ENCODE results near the gene SLC22A17. TPM values are rescaled to one million over a fixed set of nuclear protein-coding genes. Genes with fewer than 3 reads are reported as not detected.

Gene SLC22A17
- polyA plus RNA-seq, 1 donor (not counting 4 experiments of a cell fraction or from before 2014, with no cell fraction given), result 0.76 TPM

- TF ChIP-seq CTCF (optimal IDR thresholded peaks at IDR 0.05 in 1 of 3, IDR thresholded peaks at IDR 0.05 in 1 of 3, conservative IDR thresholded peaks at IDR 0.05 in 1 of 3; ENCODE audit: extremely low read depth in 1 of 3, insufficient read depth in 2 of 3, low read length in 3 of 3) (no peak), EZH2 (IDR thresholded peaks at IDR 0.05; ENCODE audit: low read length) (no peak)
- Histone ChIP-seq H3K9ac (ENCODE audit: control insufficient read depth, extremely low read depth, insufficient read depth, low read length) (no peak overlapping the region), H3K9me1 (ENCODE audit: control insufficient read depth, extremely low read depth, insufficient read depth, low read length) (no peaks in the 10 kb centered on the region), H3K27ac (ENCODE audit: control insufficient read depth, insufficient read depth, low read length) (no peak overlapping the region), H3K9me3 (ENCODE audit: control insufficient read depth, low read depth, low read length) (no peaks in the 10 kb centered on the region), H4K20me1 (ENCODE audit: control insufficient read depth, extremely low read depth, insufficient read depth, low read length) (no peaks in the 10 kb centered on the region), H3K4me1 (ENCODE audit: control insufficient read depth, extremely low read depth, insufficient read depth, low read length) (peaks cover 3% of the 10 kb centered on the region), H2AFZ (ENCODE audit: control insufficient read depth, low read length) (no peak overlapping the region), H3K79me2 (ENCODE audit: control insufficient read depth, insufficient read depth, low read length) (no peaks in the 10 kb centered on the region), H3K36me3 (ENCODE audit: control insufficient read depth in 2 of 2, extremely low read depth in 1 of 2, insufficient read depth in 2 of 2, low read length in 2 of 2) (no peaks in the 10 kb centered on the region), H3K27me3 (ENCODE audit: control insufficient read depth, extremely low read depth, insufficient read depth, low read length) (peaks cover 16% of the 10 kb centered on the region), H3K4me2 (ENCODE audit: control insufficient read depth, extremely low read depth, insufficient read depth, low read depth, low read length) (no peak overlapping the region), H3K4me3 (ENCODE audit: control insufficient read depth in 2 of 3, extremely low read depth in 1 of 3, insufficient read depth in 2 of 3, low read depth in 1 of 3, low read length in 3 of 3) (no peak overlapping the region)
- dilution Hi-C loops (cut with MboI; ENCODE audit: extremely low pct_ligation_motif_present, low sequenced_read_pairs), result no loop called here
- no peak for DNase-seq (ENCODE audit: low read depth, low spot score)
- no peak for FAIRE-seq
Measured at GRCh38 chr14:23347406-23348296, 5.0 kb downstream of the SLC22A17 start.

DNA sequence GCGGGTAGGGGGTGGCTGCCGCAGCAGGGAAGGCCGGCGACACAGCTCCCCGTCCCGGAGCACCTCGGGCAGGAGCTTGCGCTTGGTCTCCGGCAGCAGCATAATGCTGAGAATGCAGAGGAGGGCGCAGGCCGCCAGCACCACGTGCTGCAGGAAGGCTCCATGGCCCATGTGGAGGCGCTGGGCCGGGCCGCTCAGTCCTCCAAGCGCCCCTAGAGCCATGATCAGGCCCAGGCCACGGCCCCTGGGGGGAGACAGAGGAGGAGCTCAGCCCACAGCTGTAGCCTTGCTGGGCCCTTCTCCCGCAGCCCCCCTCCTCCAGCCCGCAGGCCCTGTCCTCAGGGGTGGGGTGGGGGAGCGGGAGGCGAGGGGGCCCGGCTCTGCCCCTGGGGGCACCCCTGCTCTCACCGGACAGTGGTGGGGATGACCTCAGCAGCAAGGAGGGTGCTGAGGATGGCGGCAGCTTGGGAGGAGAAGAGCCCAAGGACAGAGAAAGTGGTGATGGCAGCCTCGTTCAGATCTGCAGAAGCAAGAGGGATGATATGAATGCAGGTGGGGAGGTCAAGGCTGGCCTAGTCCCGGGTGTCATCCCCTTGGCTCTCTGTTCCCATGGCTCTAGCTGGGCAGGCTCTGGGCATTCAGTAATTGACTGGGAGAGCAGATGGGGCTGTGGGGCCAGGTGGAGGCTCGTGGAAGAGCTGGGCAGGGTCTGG is 5.8 kb downstream of the SLC22A17 start:
- Histone ChIP-seq H3K4me2 (ENCODE audit: control insufficient read depth, extremely low read depth, insufficient read depth, low read depth, low read length) (no peak overlapping the region), H3K36me3 (ENCODE audit: control insufficient read depth in 2 of 2, extremely low read depth in 1 of 2, insufficient read depth in 2 of 2, low read length in 2 of 2) (no peaks in the 10 kb centered on the region), H3K4me3 (ENCODE audit: control insufficient read depth in 2 of 3, extremely low read depth in 1 of 3, insufficient read depth in 2 of 3, low read depth in 1 of 3, low read length in 3 of 3) (no peak overlapping the region), H3K27me3 (ENCODE audit: control insufficient read depth, extremely low read depth, insufficient read depth, low read length) (peaks cover 13% of the 10 kb centered on the region), H4K20me1 (ENCODE audit: control insufficient read depth, extremely low read depth, insufficient read depth, low read length) (no peaks in the 10 kb centered on the region), H2AFZ (ENCODE audit: control insufficient read depth, low read length) (no peak overlapping the region), H3K9me1 (ENCODE audit: control insufficient read depth, extremely low read depth, insufficient read depth, low read length) (no peaks in the 10 kb centered on the region), H3K9me3 (ENCODE audit: control insufficient read depth, low read depth, low read length) (no peaks in the 10 kb centered on the region), H3K27ac (ENCODE audit: control insufficient read depth, insufficient read depth, low read length) (no peak overlapping the region), H3K79me2 (ENCODE audit: control insufficient read depth, insufficient read depth, low read length) (no peaks in the 10 kb centered on the region), H3K9ac (ENCODE audit: control insufficient read depth, extremely low read depth, insufficient read depth, low read length) (no peak overlapping the region), H3K4me1 (ENCODE audit: control insufficient read depth, extremely low read depth, insufficient read depth, low read length) (peaks cover 2% of the 10 kb centered on the region)
- DNase-seq (ENCODE audit: low read depth, low spot score) (no peak), FAIRE-seq (no peak)
- dilution Hi-C loops (cut with MboI; ENCODE audit: extremely low pct_ligation_motif_present, low sequenced_read_pairs), result no loop called here
- TF ChIP-seq CTCF (optimal IDR thresholded peaks at IDR 0.05 in 1 of 3, IDR thresholded peaks at IDR 0.05 in 1 of 3, conservative IDR thresholded peaks at IDR 0.05 in 1 of 3; ENCODE audit: extremely low read depth in 1 of 3, insufficient read depth in 2 of 3, low read length in 3 of 3) (no peak), EZH2 (IDR thresholded peaks at IDR 0.05; ENCODE audit: low read length) (no peak)
